OCI-LY3 (cell line): ENCODE results near the gene MAGEA3.

Experiments used
- H2AFZ ChIP-seq: fragments of 200-600, 300-600 bp; shearing (Covaris generic); 2 replicates; pipeline ENCODE4 v1.6.0; 2014; ENCODE audit warnings: antibody characterized with exemption, low read depth, low read length
- H3K27ac ChIP-seq: fragments of 200-600, 300-600 bp; sonication (generic); 2 replicates; pipeline ENCODE4 v1.5.1; 2014; ENCODE audit warnings: mild to moderate bottlenecking, low read length, moderate library complexity, mixed read lengths
- H3K27me3 ChIP-seq: fragments of 200-600, 300-600 bp; sonication (generic); 2 replicates; pipeline ENCODE4 v1.6.1; 2014; ENCODE audit warnings: low read depth, low read length, mixed read lengths
- H3K36me3 ChIP-seq: fragments of 200-600, 300-600 bp; sonication (generic); replicated peaks from 2 replicates; pipeline ENCODE3; 2014; ENCODE audit warnings: low read depth, low read length, mixed read lengths
- H3K4me1 ChIP-seq: fragments of 300-600, 200-600 bp; sonication (generic); 2 replicates; pipeline ENCODE4 v1.6.1; 2014; ENCODE audit warnings: low read length, mixed read lengths
- H3K4me2 ChIP-seq: fragments of 200-600, 300-600 bp; sonication (generic); 2 replicates; pipeline ENCODE4 v1.6.1; 2014; ENCODE audit warnings: low read length, mixed read lengths
- H3K4me3 ChIP-seq: fragments of 300-600, 200-600 bp; sonication (generic); 2 replicates; pipeline ENCODE4 v1.5.1; 2014; ENCODE audit warnings: antibody characterized with exemption, mild to moderate bottlenecking, low read length, moderate library complexity
- H3K79me2 ChIP-seq: fragments of 300-600, 200-600 bp; shearing (Covaris generic); 2 replicates; pipeline ENCODE4 v1.6.1; 2014; ENCODE audit warnings: mild to moderate bottlenecking, low read length, mixed read lengths
- H3K9ac ChIP-seq: fragments of 300-600, 200-600 bp; shearing (Covaris generic); 2 replicates; pipeline ENCODE4 v1.6.0; 2014; ENCODE audit warnings: mild to moderate bottlenecking, low read length, moderate library complexity
- H3K9me3 ChIP-seq: fragments of 200-600, 300-600 bp; shearing (Covaris generic); 2 replicates; pipeline ENCODE4 v1.6.1; 2014; ENCODE audit warnings: low read length, mixed read lengths; ENCODE audit not compliant: insufficient read depth
- H4K20me1 ChIP-seq: fragments of 200-600, 300-600 bp; sonication (generic); 2 replicates; pipeline ENCODE4 v1.6.1; 2016; ENCODE audit warnings: low read length, mixed read lengths; ENCODE audit not compliant: insufficient read depth
- CTCF ChIP-seq: fragments of 200-600, 300-600 bp; sonication (generic); IDR thresholded peaks from 2 replicates; pipeline ENCODE4 v1.5.1; 2014; ENCODE audit warnings: antibody characterized with exemption, low read length, low read depth
- EZH2phosphoT487 ChIP-seq: fragments of 200-600 bp; shearing (Covaris generic); IDR thresholded peaks from 2 replicates; pipeline ENCODE4 v1.6.1; 2018; ENCODE audit warnings: antibody characterized with exemption, mixed run types, low read depth

Gene MAGEA3

DNA sequence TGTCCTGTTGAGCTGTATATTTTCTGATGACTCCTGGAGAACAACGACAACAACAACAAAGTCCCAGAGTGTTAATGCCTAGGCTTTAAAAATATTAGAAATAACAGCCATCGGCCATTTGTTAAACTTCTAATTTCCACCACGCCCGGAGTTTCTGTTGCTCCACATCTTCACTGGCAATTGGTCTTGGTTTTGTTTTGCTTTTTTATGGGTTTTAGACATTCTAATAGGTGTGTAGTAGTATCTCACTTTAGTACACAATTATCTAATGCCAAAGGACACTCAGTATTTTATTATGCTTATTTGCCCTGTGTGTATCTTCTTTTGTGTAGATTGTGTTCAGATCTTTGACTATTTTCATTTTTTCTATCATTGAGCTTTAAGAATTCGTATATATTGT lies 40.0 kb downstream of the MAGEA3 start:
- Histone ChIP-seq H3K4me3 (no peak overlapping the region), H3K79me2 (no peaks in the 10 kb centered on the region), H3K9ac (no peak overlapping the region), H3K36me3 (no peaks in the 10 kb centered on the region), H4K20me1 (no peaks in the 10 kb centered on the region), H3K4me1 (no peaks in the 10 kb centered on the region), H3K9me3 (no peaks in the 10 kb centered on the region), H3K4me2 (no peak overlapping the region), H3K27me3 (no peaks in the 10 kb centered on the region), H2AFZ (no peak overlapping the region), H3K27ac (no peak overlapping the region)
- TF ChIP-seq EZH2phosphoT487 (no peak), CTCF (no peak)
